HG02678 (cell line): ENCODE measurements around the gene ANKRD60.

Experiments
- ATAC-seq: cut with Tn5 transposase; IDR thresholded peaks from one replicate; pipeline ENCODE4 v1.9.1; 2021; ENCODE audit warnings: mild to moderate bottlenecking, moderate library complexity; ENCODE audit not compliant: unreplicated experiment

ANKRD60 gene

GRCh38 chr20:58167759-58168158, 60.7 kb downstream of the ANKRD60 start:
- no peak for ATAC-seq
